GM21825 (cell line): ENCODE results near the gene VPS37D.
"Not testable (repeated sequence)": the region's sequence is repeated elsewhere in the genome, so short reads cannot be mapped to it uniquely, and the experiment has no call there.

ENCODE experiments used
- ATAC-seq: cut with Tn5 transposase; IDR thresholded peaks from one replicate; pipeline ENCODE4 v1.9.1; 2021; ENCODE audit warnings: mild to moderate bottlenecking, moderate library complexity; ENCODE audit not compliant: unreplicated experiment

Gene VPS37D

DNA sequence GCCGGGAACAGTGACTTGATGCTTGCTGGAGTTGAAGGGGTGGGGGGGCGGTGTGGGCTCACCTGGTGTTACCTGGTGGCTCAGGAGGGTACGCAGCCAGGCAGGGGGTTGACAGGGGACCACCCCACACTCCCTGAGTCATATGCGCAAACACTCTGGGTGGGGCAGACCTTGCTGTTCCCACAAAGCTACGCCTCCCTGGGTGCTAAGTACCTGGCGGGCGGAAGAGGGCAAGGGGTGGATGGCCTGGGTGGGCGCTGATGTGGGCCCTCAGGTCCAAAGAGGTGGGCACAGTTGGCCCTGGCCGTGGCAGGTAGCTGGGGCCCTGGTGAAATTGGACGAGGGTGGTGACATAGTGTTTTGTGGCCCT is 37.9 kb downstream of the VPS37D start:
- ATAC-seq = no peak

DNA sequence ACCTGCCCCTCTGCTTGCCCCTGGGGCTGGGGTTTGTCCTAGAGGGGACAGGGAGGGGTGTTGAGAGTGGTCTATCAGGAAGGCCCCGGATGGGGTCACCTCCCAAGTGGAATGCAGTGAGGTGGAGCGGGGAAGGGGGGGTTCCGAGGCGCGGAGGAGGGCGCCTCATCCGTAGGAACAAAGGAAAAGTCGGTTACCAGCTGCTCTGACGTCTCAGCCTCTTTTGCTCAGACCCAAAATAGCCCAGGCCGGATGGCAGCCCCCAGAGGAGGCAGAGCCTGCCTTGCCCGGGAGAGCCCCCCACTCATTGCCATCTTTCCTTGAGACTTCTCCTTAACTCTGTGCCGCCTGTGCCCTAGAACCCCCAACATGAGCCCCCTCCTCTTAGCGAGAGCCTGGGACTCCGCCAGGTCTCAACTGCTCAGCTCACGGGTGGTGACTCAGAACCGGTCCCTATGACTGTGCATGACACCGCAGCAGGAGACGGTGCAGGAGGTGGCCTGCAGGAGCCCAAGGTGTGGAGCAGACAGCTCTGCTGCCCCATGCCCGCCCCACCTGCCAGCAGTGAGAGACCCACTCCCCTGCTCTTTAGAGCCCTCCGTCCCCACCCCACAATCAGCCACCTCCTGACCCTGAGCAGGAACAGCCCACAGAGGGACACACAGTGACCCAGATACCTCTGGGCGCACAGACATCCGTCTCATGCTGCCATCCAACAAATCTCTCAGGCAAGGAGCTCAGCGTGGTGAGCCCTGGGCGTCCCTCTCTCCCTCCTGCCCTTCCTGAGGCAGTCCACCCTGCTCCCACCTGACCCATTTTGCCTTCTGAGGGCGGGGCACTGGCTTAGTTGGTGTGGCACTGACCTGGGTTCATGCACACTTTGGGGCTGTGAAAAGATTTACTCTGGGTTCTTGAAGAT is 38.8 kb downstream of the VPS37D start:
- no peak for ATAC-seq

DNA sequence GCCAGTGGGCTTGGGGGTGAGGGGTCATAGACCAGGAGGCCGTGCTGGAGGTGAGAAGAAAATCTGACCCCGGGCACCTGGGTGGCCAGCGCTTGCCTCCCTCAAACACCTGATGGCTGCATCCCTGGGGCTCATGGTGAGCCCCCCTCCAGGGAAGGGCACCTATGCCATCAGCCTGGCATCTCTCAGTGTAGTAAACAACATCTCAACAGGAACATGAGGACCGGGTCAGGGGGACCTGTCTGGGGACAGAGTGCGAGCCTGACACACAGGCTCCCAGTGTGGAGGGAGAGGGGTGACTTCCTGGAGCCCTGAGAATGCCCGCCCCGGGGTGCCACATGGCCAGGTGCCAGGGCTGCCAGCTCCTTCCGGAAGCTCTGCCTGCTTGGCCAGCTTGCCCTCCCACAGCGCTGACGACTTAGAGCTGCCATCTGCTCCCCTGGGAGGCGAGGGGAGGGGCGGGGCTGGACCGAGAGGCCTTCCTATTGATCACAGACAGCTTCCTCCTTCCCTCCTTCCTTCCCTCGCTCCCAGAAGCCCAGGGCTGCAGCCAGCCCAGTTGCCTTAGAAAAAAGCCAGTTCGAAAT is 39.5 kb downstream of the VPS37D start:
- ATAC-seq = no peak

DNA sequence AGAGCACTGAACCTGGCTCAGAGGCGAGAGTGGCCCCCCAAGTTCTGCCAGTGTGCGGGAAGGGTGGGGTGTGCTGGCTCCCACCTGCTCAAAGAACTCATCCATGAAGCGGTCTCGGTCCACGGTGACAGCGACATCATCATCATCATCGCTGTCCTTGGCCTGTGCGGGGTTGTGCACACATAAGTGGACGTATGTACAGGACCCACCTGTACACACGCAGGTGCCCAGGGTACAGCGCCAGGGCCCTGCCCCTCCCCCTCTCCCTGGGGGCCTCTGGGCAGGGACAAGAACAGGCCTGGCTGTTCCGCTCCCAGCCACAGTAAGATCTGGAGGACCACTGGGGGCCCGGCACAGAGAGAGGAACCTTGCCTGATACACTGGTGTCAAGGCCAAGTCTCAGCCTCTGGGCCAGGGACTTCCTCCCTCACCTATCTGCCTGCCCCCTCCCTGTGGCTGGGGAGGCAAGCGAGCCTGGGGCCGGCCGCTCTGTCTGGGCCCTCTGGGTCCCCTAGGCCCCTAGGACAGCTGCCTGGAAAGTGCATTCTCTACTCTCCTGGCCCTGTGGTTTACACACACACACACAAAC is 41.4 kb downstream of the VPS37D start:
- no peak for ATAC-seq

DNA sequence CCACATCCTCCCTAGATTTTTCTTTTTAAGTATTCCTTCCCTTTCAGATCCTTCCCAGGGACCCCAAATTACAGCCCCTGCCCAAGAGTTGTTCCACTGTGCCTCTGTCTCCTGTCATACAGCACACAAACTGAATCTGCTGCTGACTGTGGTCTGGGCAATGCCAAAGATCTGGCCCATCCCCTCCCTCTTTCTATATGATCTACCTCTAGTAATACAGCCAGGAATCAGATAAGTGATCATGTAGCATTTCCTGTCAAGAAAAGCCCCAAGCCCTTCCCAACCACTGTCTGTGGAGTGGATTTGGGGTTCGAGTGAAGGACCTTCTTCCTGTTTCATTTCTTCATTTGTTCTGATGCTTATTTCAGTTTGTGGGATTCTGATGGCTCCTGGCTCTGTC is 45.1 kb downstream of the VPS37D start:
- ATAC-seq = no peak

DNA sequence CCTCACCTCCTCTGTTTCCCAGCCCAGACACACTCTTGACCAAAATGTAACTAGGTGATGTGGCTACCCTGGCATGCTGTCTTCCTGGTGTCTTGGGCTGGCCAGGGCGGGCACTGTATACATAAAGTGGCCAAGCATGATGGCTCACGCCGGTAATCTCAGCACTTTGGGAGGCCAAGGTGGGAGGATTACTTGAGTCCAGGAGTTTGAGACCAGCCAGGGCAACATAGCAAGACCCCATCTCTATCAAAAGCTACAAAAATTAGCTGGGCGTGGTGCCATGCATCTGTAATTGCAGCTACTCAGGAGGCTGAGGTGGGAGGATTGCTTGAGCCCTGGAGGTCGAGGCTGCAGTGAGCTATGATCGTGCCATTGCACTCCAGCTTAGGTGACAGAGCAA is 45.7 kb downstream of the VPS37D start:
- ATAC-seq = not testable (repeated sequence)

DNA sequence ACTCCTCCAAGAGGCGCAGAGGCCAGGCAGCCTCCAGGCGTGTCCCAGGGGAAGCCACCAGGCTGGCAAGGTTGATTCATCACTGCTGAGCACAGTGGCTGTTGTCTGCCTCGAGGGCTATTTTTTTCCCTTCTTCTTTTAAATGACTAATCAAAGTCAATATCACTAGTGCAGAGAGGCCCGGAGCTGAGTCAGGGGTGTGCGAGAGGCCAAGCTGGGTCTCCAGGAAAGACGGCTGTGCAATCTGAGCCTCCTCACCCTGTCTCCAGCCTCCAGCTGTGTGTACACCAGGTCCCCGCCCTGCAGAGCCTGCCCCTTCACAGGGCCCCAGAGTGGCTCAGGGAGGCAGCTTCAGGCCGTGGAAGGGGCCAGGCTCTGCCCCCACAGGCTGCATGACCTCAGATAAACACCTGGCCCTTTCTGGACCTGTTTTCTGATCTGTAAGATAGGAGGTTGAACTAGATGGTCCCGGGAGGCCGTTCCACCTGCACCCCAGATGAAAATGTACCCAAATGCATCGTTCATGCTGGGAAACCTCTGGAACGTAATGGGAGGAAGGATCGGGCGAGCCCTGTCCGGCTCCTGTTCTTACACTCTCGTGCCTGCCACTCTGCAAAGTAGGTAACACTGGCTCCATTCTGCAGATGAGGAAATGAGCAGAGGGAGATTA is 48.2 kb downstream of the VPS37D start:
- no peak for ATAC-seq

DNA sequence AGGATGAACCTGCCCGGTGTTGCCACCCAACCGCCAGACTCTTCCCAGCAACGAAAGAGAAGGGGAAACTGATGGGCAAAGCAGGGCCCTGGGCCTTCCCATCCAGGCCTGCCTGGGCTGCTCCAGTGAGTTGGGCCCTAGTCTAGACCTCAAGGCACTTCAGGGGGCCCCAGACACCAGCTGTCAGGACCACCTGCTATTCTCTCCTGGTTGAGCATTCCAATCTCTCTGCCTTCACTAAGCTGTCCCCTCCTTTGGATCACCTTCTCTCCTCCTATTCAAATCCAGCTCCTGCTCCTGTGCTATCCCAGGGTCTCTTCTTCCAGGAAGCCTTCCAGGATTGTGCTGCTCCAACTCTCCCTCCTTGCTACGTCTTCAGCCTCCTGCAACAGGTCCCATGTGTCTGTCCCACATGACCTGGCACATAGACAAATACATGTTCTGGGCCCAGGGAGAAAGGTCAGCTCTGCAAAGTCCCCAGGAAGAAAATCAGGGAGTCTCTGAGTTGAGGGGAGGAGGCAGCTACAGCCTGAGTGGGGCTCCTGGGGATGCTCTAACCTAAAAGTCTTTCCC is 48.8 kb downstream of the VPS37D start:
- no peak for ATAC-seq

DNA sequence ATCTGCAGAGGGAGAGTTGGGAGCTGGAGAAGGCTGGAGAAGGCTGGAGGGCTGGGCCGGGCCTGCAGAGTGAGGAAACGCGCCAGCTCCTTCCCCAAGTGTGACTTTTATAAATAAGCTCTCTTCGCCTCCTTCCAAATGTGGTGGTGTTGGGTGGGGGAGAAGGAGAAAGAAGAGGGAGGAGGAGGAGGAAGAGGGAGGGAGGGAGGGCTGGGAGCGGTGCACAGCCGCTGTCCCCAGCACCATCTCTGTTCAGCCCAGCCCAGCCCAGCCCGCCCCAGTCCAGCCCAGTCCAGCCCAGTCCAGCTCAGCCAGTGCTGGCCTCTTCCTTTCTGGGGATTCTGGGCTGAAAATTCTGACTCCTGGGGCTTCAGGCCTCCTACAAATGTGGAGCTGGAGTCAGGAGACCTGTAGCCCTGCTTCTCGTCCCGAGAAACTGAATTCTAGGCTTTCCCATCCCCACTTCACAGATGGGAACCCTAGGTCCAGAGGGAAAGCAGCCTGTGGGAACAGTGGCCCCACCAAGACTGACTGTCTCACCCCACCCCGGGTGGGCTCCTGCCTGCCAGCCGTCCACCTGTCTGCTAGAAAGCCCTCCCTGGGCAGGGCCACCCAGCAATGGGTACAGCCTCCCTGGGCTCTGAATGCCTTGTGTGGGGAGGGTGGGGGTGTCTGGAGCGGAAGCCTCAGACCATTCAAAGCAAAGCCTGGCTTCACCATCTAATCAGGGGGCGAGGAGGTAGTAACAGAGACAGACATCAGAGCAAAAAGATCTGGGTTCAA is 49.6 kb downstream of the VPS37D start:
- ATAC-seq = no peak

DNA sequence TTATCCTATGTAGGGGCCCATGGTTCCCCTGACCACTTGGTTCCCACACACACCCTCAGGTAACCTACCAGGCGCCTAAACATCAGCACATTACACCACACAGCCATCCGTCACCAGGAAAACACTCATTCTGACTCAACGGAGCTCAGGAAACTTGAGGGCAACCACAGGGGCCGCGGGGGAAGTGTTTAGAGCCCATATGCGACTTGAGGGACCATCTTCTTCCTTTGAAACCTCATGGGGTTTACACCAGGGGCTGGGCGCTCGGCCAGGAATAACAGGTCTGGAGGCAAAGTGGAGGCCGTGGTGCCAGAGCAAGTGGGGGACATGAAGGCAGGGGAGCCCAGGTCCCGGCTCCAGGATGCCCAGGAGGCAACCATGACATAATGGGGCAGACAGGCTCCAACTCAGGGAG is 50.4 kb downstream of the VPS37D start:
- ATAC-seq = peak; percentile 44

DNA sequence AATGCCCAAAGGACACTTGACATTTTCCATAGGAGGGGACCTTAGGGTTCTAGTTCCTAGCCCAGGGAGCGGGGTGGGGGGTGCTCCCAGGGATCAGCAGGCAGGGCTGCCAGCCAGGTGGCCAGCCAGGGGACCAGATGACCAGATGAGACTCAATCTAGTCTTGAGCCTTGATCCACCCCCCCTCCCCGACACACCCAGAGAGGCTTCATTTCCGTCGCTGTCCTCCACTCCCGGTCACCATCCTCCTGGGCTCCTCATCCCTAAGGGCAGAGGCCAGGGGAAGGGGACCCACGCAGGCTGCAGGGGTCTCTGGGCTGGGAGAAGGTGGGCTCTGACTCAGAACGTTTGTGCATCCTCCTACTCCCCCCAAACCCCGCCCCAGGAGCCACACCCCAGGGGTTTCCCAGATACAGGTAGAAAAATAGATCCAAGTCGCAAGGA is 50.8 kb downstream of the VPS37D start:
- ATAC-seq = no peak

DNA sequence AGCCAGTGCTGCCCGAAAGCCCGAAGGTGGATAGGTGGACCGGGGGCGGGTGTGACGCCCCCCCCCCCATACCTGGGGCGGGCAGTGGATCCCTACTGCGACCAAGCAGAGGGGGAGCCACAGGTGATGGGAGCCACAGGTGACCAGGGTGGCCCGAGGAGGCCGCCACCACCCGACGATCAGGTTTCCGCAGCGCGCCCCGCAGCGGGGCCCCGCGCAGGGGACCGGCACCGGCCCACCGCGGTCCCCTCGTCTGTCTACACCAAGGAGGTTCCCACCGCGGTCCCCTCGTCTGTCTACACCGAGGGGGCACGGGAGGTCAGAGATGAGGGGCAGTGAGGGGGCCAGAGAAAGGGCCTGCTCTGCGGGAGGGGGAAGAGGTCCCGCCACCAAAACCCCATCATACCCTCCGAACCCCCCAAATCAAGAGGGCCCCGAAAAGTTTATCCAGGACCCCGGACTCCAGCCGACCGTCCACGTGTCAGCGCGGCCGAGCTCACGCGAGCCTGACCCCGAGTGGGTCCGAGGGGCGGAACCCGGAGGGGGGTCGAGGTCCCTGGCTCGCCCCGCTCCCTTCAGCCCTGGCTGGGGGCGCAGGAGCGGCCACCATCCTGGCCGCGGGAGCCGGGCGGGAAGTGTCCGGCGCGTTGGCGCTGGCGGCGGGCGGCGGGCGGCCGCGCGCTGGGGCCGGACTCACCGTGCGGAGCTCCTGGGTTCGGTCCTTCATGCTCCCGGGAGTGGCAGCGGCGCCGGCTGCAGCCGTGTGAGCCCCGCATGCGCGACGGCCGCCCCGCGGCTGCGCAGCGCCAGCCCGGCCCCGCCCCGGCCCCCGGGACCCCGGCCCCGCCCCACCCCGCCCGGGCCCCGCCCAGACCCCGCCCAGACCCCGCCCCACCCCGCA is 51.5 kb downstream of the VPS37D start, which contains the start of gene STX1A:
Gene STX1A, minus strand, starts transcription at position 765 of the 901 bp plus-strand sequence. Its CDS starts 38 bp downstream, at position 727.
- peak; percentile 62 for ATAC-seq

DNA sequence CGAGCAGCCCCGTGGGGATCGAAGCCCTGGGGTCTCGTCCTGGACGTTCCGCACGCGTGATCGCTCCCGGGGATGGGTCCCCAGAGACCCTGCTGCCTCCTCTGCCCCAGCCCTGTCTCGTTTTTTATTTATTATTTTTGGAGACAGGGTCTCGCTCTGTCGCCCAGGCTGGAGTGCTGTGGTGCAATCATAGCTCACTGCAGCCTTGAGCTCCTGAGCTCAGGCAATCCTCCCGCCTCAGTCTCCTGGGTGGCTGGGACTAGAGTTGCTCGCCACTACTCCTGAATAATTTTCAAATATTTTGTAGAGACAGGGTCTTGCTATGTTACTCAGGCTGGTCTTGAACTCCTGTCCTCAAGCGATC is 52.2 kb downstream of the VPS37D start:
- no peak for ATAC-seq

DNA sequence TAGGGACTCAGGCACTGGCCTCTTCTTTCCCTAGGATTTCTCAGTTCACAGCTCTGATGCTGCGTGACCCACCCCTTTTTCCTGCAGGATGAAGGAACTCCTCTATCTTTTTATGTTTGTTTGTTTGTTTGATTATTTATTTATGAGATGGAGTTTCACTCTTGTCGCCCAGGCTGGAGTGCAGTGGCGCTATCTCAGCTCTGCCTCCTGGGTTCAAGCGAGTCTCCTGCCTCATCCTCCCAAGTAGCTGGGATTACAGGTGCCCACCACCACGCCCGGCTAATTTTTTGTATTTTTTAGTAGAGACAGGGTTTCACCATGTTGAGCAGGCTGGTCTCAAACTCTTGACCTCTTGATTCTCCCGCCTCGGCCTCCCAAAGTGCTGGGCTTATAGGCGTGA is 52.8 kb downstream of the VPS37D start:
- ATAC-seq = not testable (repeated sequence)

DNA sequence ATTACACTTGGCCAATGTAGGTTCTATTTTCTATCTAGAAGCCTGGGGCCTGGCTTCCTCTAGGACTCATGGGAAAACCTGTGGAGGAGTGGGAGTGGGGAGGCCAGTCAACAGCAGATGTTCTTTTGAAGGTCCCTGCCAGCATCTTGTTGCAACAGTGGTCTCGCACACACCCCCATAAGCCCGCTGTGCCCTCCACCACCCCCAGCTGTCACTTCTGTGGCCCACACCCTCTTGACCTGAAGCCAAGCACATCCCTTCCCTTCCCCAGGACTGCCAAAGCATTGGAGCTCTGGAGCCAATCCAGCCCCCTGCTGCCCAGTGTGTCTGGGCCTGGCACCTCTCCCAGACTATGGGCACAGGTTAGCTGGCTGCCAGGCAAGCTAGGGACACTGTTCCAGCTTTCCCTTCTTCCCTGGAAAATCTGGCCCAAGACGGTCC is 53.8 kb downstream of the VPS37D start:
- ATAC-seq = no peak
